ENCODE results near the gene UAP1.

DNA sequence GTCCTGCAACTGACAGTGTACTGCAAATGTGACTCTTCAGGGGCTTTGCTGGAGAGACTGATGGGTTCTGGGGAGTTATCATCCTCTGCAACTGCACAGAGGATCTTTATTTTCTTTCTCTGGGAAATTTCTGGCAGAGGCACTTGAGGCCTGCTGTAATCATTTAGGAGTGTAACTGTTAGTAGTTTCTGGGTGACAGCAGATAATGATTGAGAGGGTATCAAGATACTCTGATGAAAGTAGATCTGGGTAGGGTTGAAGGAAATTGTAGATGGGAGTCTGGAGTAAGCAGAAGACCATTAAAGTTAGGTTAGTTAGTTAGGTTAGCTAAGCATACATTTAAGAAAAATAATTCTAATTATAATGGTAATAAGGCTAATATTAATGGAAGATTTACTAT is 59.7 kb downstream of the UAP1 start:
- TF ChIP-seq, protein P1, sequence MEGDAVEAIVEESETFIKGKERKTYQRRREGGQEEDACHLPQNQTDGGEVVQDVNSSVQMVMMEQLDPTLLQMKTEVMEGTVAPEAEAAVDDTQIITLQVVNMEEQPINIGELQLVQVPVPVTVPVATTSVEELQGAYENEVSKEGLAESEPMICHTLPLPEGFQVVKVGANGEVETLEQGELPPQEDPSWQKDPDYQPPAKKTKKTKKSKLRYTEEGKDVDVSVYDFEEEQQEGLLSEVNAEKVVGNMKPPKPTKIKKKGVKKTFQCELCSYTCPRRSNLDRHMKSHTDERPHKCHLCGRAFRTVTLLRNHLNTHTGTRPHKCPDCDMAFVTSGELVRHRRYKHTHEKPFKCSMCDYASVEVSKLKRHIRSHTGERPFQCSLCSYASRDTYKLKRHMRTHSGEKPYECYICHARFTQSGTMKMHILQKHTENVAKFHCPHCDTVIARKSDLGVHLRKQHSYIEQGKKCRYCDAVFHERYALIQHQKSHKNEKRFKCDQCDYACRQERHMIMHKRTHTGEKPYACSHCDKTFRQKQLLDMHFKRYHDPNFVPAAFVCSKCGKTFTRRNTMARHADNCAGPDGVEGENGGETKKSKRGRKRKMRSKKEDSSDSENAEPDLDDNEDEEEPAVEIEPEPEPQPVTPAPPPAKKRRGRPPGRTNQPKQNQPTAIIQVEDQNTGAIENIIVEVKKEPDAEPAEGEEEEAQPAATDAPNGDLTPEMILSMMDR (conservative IDR thresholded peaks at IDR 0.05; ENCODE audit: low read length): no peak
- TF ChIP-seq EZH2phosphoT487 (IDR thresholded peaks at IDR 0.05; ENCODE audit: borderline replicate concordance, low read depth, low read length): no peak

All from OCI-LY7 (cell line).